Liver (tissue), 3 donors: ENCODE data around the gene SAFB.

Experiments
- ATF3 ChIP-seq: IDR thresholded peaks from 2 replicates; pipeline ENCODE4 v1.6.1; 2016; ENCODE audit warnings: antibody characterized with exemption
- CTCF ChIP-seq: fragments of 150-350 bp; IDR thresholded peaks from 2 replicates; pipeline ENCODE4 v1.5.1; 2017; ENCODE audit warnings: improper control_type of control experiment, low read depth, low read length; ENCODE audit not compliant: missing input control
- EGR1 ChIP-seq, 2 donors: IDR thresholded peaks; 2 replicates each; pipeline ENCODE4 v1.6.1; 2016 to 2018; ENCODE audit warnings: antibody characterized with exemption in 2 of 2, low read depth in 2 of 2
- GABPA ChIP-seq, 2 donors: IDR thresholded peaks in 1 of 2; conservative IDR thresholded peaks in 1 of 2; 2 replicates each; pipeline ENCODE4 v1.6.1; 2016; ENCODE audit warnings: antibody characterized with exemption in 2 of 2, mild to moderate bottlenecking in 1 of 2, moderate library complexity in 1 of 2
- JUND ChIP-seq, 2 donors: IDR thresholded peaks; 2 replicates each; pipeline ENCODE4 v1.6.1; 2016; ENCODE audit warnings: antibody characterized with exemption in 2 of 2
- MAX ChIP-seq: IDR thresholded peaks from 2 replicates; pipeline ENCODE4 v1.6.1; 2016; ENCODE audit warnings: antibody characterized with exemption
- RAD21 ChIP-seq, 2 donors: IDR thresholded peaks; 2 replicates each; pipeline ENCODE4 v1.6.1; 2016; ENCODE audit warnings: antibody characterized with exemption in 2 of 2, mild to moderate bottlenecking in 2 of 2
- REST ChIP-seq: IDR thresholded peaks from 2 replicates; pipeline ENCODE4 v1.6.1; 2016; ENCODE audit warnings: antibody characterized with exemption, mild to moderate bottlenecking
- RXRA ChIP-seq, 2 donors: IDR thresholded peaks; 2 replicates each; pipeline ENCODE4 v1.6.1; 2017 to 2018; ENCODE audit warnings: antibody characterized with exemption in 2 of 2, mild to moderate bottlenecking in 1 of 2
- SP1 ChIP-seq: IDR thresholded peaks from 2 replicates; pipeline ENCODE4 v1.6.1; 2018; ENCODE audit warnings: antibody characterized with exemption, mild to moderate bottlenecking
- TAF1 ChIP-seq: conservative IDR thresholded peaks from 2 replicates; pipeline ENCODE4 v1.6.1; 2016; ENCODE audit warnings: antibody characterized with exemption, mild to moderate bottlenecking
- YY1 ChIP-seq: IDR thresholded peaks from 2 replicates; pipeline ENCODE4 v1.6.1; 2016; ENCODE audit warnings: antibody characterized with exemption, mild to moderate bottlenecking
- ZBTB33 ChIP-seq: IDR thresholded peaks from 2 replicates; pipeline ENCODE4 v1.6.1; 2016; ENCODE audit warnings: antibody characterized with exemption
- donor health status: healthy.
- donor health status: healthy.

GRCh38 chr19:5641171-5641570 lies 18.3 kb downstream of the SAFB start:
- TF ChIP-seq RAD21 (IDR thresholded peaks at IDR 0.05) = no peak
- TF ChIP-seq GABPA (IDR thresholded peaks at IDR 0.05 in 1 of 2, conservative IDR thresholded peaks at IDR 0.05 in 1 of 2) = no peak
- TF ChIP-seq CTCF = no peak
- TF ChIP-seq REST = no peak
- no peak for TF ChIP-seq JUND (IDR thresholded peaks at IDR 0.05)
- TF ChIP-seq TAF1 = no peak
- no peak for TF ChIP-seq YY1
- no peak for TF ChIP-seq SP1
- no peak for TF ChIP-seq RXRA (IDR thresholded peaks at IDR 0.05)
- no peak for TF ChIP-seq ZBTB33
- TF ChIP-seq MAX = no peak
- no peak for TF ChIP-seq EGR1 (IDR thresholded peaks at IDR 0.05; ENCODE audit: low read depth in 2 of 2)
- no peak for TF ChIP-seq ATF3
